Measurements from ENCODE around the gene CD93. TPM values are rescaled to one million over a fixed set of nuclear protein-coding genes. Genes with fewer than 3 reads are reported as not detected.

CD93 gene
- total RNA-seq, 1 donor from 2014 or later = 0.02 TPM

GRCh38 chr20:23071996-23072395, 14.1 kb downstream of the CD93 start:
- H3K27ac Mint-ChIP-seq (ENCODE audit: unreplicated experiment) = no peak overlapping the region
- no peak overlapping the region for H3K27ac ChIP-seq (ENCODE audit: low read depth, low read length)
- H3K9ac ChIP-seq (ENCODE audit: low read length) = no peak overlapping the region
- no peak overlapping the region for H3K4me2 ChIP-seq (ENCODE audit: low read length)
- no peaks in the 10 kb centered on the region for H3K9me3 ChIP-seq (ENCODE audit: insufficient read depth, low read depth, low read length)
- H2AFZ ChIP-seq (ENCODE audit: low read depth, low read length) = no peak overlapping the region
- no peaks in the 10 kb centered on the region for H3K36me3 Mint-ChIP-seq (ENCODE audit: low read depth, unreplicated experiment)
- no peaks in the 10 kb centered on the region for H4K20me1 ChIP-seq (ENCODE audit: insufficient read depth, low read length)
- H3K27me3 ChIP-seq (ENCODE audit: insufficient read depth, low read length) = no peaks in the 10 kb centered on the region
- H3K36me3 ChIP-seq (ENCODE audit: insufficient read depth, low read length) = no peaks in the 10 kb centered on the region
- H3K4me3 ChIP-seq (ENCODE audit: insufficient read depth, low read depth, low read length) = no peak overlapping the region
- FAIRE-seq (no peak), DNase-seq (ENCODE audit: low read depth) (no peak)
- H3K9me3 Mint-ChIP-seq (ENCODE audit: unreplicated experiment) = no peaks in the 10 kb centered on the region
- TF ChIP-seq, protein P1, sequence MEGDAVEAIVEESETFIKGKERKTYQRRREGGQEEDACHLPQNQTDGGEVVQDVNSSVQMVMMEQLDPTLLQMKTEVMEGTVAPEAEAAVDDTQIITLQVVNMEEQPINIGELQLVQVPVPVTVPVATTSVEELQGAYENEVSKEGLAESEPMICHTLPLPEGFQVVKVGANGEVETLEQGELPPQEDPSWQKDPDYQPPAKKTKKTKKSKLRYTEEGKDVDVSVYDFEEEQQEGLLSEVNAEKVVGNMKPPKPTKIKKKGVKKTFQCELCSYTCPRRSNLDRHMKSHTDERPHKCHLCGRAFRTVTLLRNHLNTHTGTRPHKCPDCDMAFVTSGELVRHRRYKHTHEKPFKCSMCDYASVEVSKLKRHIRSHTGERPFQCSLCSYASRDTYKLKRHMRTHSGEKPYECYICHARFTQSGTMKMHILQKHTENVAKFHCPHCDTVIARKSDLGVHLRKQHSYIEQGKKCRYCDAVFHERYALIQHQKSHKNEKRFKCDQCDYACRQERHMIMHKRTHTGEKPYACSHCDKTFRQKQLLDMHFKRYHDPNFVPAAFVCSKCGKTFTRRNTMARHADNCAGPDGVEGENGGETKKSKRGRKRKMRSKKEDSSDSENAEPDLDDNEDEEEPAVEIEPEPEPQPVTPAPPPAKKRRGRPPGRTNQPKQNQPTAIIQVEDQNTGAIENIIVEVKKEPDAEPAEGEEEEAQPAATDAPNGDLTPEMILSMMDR (IDR thresholded peaks at IDR 0.05; ENCODE audit: insufficient read depth, low read depth, low read length) = no peak
- TF ChIP-seq EZH2 (IDR thresholded peaks at IDR 0.05; ENCODE audit: insufficient read depth, low read length) = no peak
- H3K4me1 ChIP-seq (ENCODE audit: insufficient read depth, low read length) = no peaks in the 10 kb centered on the region
- H3K79me2 ChIP-seq (ENCODE audit: insufficient read depth, low read length) = no peaks in the 10 kb centered on the region
- H3K4me3 Mint-ChIP-seq (ENCODE audit: unreplicated experiment) = no peak overlapping the region
- no peaks in the 10 kb centered on the region for H3K4me1 Mint-ChIP-seq (ENCODE audit: low read depth, unreplicated experiment)
- H3K27me3 Mint-ChIP-seq (ENCODE audit: low read depth, unreplicated experiment) = peaks cover 6% of the 10 kb centered on the region

DNA sequence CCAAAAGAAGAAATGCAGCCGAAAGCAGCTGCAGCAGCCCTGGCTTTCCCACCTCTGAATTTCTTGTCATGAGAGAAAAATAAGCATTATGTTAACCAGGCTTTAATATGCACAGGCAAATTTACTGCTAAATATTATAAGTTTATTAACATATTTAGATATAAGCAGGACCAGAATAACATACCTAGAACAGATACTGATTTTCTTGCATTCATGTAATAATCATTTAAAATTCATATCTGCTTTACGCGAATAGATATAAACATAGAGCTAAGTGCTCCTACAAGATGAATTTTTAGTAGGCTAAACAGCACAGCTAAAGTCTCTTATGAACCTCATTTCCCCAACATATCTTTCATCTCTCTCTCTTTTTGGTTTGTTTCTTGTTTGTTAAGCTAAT, 14.7 kb downstream of the CD93 start:
- DNase-seq (ENCODE audit: low read depth) = no peak
- Mint-ChIP-seq H3K4me1 (ENCODE audit: low read depth, unreplicated experiment) (no peaks in the 10 kb centered on the region), H3K36me3 (ENCODE audit: low read depth, unreplicated experiment) (no peaks in the 10 kb centered on the region), H3K4me3 (ENCODE audit: unreplicated experiment) (no peak overlapping the region), H3K9me3 (ENCODE audit: unreplicated experiment) (no peaks in the 10 kb centered on the region), H3K27me3 (ENCODE audit: low read depth, unreplicated experiment) (peaks cover 9% of the 10 kb centered on the region), H3K27ac (ENCODE audit: unreplicated experiment) (no peak overlapping the region)
- Histone ChIP-seq H3K27ac (ENCODE audit: low read depth, low read length) (no peak overlapping the region), H4K20me1 (ENCODE audit: insufficient read depth, low read length) (no peaks in the 10 kb centered on the region), H3K36me3 (ENCODE audit: insufficient read depth, low read length) (no peaks in the 10 kb centered on the region), H3K4me2 (ENCODE audit: low read length) (no peak overlapping the region), H3K79me2 (ENCODE audit: insufficient read depth, low read length) (no peaks in the 10 kb centered on the region), H3K4me3 (ENCODE audit: insufficient read depth, low read depth, low read length) (no peak overlapping the region), H3K9ac (ENCODE audit: low read length) (no peak overlapping the region), H3K4me1 (ENCODE audit: insufficient read depth, low read length) (no peaks in the 10 kb centered on the region), H3K27me3 (ENCODE audit: insufficient read depth, low read length) (no peaks in the 10 kb centered on the region), H3K9me3 (ENCODE audit: insufficient read depth, low read depth, low read length) (no peaks in the 10 kb centered on the region), H2AFZ (ENCODE audit: low read depth, low read length) (no peak overlapping the region)
- FAIRE-seq = no peak
- TF ChIP-seq EZH2 (IDR thresholded peaks at IDR 0.05; ENCODE audit: insufficient read depth, low read length) = no peak
- TF ChIP-seq, protein P1 (IDR thresholded peaks at IDR 0.05; ENCODE audit: insufficient read depth, low read depth, low read length) = no peak

DNA sequence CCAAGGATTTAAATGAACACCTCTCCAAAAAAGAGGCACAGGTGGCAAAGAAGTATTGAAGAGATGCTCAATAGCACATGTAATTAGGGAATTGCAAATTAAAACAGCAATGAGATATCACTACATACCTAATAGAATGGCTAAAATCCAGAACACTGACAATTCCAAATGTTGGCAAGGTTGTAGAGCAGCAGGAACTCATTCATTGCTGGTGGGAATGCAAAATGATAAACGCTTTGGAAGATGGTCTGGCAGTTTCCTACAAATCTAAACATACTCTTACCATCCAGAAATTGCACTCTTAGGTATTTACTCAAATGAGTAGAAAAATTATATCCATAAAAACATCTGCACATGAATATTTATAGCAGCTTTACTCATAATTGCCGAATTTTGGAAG, 17.0 kb downstream of the CD93 start:
- Histone ChIP-seq H3K4me1 (ENCODE audit: insufficient read depth, low read length) (no peaks in the 10 kb centered on the region), H3K27ac (ENCODE audit: low read depth, low read length) (no peak overlapping the region), H2AFZ (ENCODE audit: low read depth, low read length) (no peak overlapping the region), H4K20me1 (ENCODE audit: insufficient read depth, low read length) (no peaks in the 10 kb centered on the region), H3K9me3 (ENCODE audit: insufficient read depth, low read depth, low read length) (no peaks in the 10 kb centered on the region), H3K4me3 (ENCODE audit: insufficient read depth, low read depth, low read length) (no peak overlapping the region), H3K9ac (ENCODE audit: low read length) (no peak overlapping the region), H3K36me3 (ENCODE audit: insufficient read depth, low read length) (no peaks in the 10 kb centered on the region), H3K4me2 (ENCODE audit: low read length) (no peak overlapping the region), H3K79me2 (ENCODE audit: insufficient read depth, low read length) (no peaks in the 10 kb centered on the region), H3K27me3 (ENCODE audit: insufficient read depth, low read length) (no peaks in the 10 kb centered on the region)
- Mint-ChIP-seq H3K9me3 (ENCODE audit: unreplicated experiment) (no peaks in the 10 kb centered on the region), H3K4me3 (ENCODE audit: unreplicated experiment) (no peak overlapping the region), H3K36me3 (ENCODE audit: low read depth, unreplicated experiment) (no peaks in the 10 kb centered on the region), H3K27me3 (ENCODE audit: low read depth, unreplicated experiment) (peaks cover 9% of the 10 kb centered on the region), H3K4me1 (ENCODE audit: low read depth, unreplicated experiment) (no peaks in the 10 kb centered on the region), H3K27ac (ENCODE audit: unreplicated experiment) (no peak overlapping the region)
- TF ChIP-seq, protein P1 (IDR thresholded peaks at IDR 0.05; ENCODE audit: insufficient read depth, low read depth, low read length) = no peak
- no peak for TF ChIP-seq EZH2 (IDR thresholded peaks at IDR 0.05; ENCODE audit: insufficient read depth, low read length)
- DNase-seq (ENCODE audit: low read depth) = no peak
- FAIRE-seq = no peak

Measured in astrocyte (in vitro differentiated cells and primary cell).